ENCODE measurements around the gene HOXC10. TPM values are rescaled to one million over a fixed set of nuclear protein-coding genes. Genes with fewer than 3 reads are reported as not detected.

The HOXC10 gene
- total and polyA plus RNA-seq, 2 donors (not counting 1 experiment from before 2014, with no cell fraction given): not detected

DNA sequence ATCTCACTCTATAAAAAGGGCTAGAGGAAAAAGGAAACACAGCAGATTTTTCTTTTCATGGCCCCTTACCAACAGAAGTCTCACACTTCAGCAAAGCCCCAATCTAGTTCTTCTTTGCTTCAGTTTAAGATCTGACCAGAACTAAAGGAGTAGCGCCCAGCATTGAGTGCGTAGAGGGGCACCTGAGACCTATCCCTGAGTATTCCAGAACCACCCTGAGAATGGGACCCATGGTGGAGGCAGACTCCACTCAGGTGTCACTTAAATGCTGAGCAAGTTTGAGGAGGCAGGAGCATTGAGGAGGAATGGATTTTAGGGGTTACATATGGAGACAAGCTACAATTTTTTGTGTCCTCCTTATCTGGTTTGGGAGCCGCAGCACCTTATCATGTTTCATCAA lies 13.8 kb upstream of the HOXC10 start:
- ChIA-PET POLR2A (no interaction called here), CTCF (interaction anchor here (1.6 kb wide), 1 partner anchor 230 kb away, joined by 5 read pairs; no protein-coding TSS in a partner anchor)
- WGBS (ENCODE audit: insufficient coverage): 100% methylated on average over 1 of the region's 3 CpGs
- no peak overlapping the region for H3K9ac ChIP-seq (ENCODE audit: low read length)
- Mint-ChIP-seq H3K9me3 (ENCODE audit: insufficient read depth) (peaks cover 2% of the 10 kb centered on the region), H3K4me1 (peaks cover 29% of the 10 kb centered on the region), H3K27me3 (peaks cover 92% of the 10 kb centered on the region), H3K4me3 (no peak overlapping the region), H3K27ac (peak overlapping the region; percentile 41)
- H3K27ac ChIP-seq (ENCODE audit: low read length in 2 of 2): no peak overlapping the region
- H3K4me2 ChIP-seq (replicated peaks; ENCODE audit: low read depth, low read length, poor library complexity, severe bottlenecking): no peak overlapping the region
- H3K4me3 ChIP-seq (ENCODE audit: control extremely low read depth in 1 of 5, extremely low read depth in 1 of 5, insufficient read depth in 1 of 5, low read depth in 2 of 5, low read length in 4 of 5): no peak overlapping the region
- H3K4me1 ChIP-seq (ENCODE audit: control insufficient read depth in 2 of 2, insufficient read depth in 2 of 2, low read length in 2 of 2): peaks cover 31 to 57% of the 10 kb centered on the region in 2 donors
- no peaks in the 10 kb centered on the region for H3K79me2 ChIP-seq (ENCODE audit: control insufficient read depth, insufficient read depth, low read length)
- H3K9me3 ChIP-seq (ENCODE audit: control extremely low read depth in 1 of 3, control insufficient read depth in 2 of 3, insufficient read depth in 1 of 3, low read length in 2 of 3): peaks cover 0 to 74% (median 13%) of the 10 kb centered on the region in 3 donors
- DNase-seq: no peak
- no peaks in the 10 kb centered on the region for H3K36me3 ChIP-seq (replicated peaks in 1 of 2; ENCODE audit: control extremely low read depth in 1 of 2, control insufficient read depth in 1 of 2, extremely low read depth in 1 of 2, insufficient read depth in 2 of 2, low read length in 1 of 2)
- H3K27me3 ChIP-seq (replicated peaks in 1 of 4; ENCODE audit: control extremely low read depth in 1 of 4, control insufficient read depth in 3 of 4, insufficient read depth in 4 of 4, low read length in 3 of 4): peaks cover 0 to 99% (median 88%) of the 10 kb centered on the region in 4 experiments
- H4K20me1 ChIP-seq (ENCODE audit: control insufficient read depth, insufficient read depth, low read length, poor library complexity, severe bottlenecking): no peaks in the 10 kb centered on the region
- no peak for TF ChIP-seq EZH2 (IDR thresholded peaks at IDR 0.05; ENCODE audit: borderline replicate concordance, insufficient read depth, low read depth, low read length, poor library complexity, severe bottlenecking)
- TF ChIP-seq, protein P1, sequence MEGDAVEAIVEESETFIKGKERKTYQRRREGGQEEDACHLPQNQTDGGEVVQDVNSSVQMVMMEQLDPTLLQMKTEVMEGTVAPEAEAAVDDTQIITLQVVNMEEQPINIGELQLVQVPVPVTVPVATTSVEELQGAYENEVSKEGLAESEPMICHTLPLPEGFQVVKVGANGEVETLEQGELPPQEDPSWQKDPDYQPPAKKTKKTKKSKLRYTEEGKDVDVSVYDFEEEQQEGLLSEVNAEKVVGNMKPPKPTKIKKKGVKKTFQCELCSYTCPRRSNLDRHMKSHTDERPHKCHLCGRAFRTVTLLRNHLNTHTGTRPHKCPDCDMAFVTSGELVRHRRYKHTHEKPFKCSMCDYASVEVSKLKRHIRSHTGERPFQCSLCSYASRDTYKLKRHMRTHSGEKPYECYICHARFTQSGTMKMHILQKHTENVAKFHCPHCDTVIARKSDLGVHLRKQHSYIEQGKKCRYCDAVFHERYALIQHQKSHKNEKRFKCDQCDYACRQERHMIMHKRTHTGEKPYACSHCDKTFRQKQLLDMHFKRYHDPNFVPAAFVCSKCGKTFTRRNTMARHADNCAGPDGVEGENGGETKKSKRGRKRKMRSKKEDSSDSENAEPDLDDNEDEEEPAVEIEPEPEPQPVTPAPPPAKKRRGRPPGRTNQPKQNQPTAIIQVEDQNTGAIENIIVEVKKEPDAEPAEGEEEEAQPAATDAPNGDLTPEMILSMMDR (IDR thresholded peaks at IDR 0.05): no peak
- intact Hi-C loops (cut with micrococcal nuclease): no loop called here
- H2AFZ ChIP-seq (ENCODE audit: insufficient read depth, low read depth, low read length, poor library complexity, severe bottlenecking): no peak overlapping the region
- no peak for ATAC-seq (ENCODE audit: low read depth)

DNA sequence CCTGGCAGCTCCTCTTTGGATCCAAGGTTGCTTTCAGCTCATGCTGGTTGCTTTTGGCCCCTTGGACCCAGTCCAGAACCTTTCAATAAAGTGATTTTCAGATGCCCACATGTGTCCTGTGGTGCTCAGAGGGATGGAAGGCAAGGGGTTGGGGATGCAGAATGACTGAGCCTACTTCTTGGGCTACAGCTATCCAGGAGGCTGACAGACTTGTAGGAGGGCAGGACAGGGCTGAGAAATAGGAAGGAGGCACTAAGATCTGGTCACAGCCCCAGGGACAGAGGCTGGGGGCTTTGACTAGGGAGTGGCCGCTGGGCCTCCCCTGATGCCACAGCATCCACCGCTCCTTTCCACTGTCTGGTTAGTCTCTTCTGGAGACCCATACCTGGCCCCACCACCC lies 13.3 kb upstream of the HOXC10 start:
- Histone ChIP-seq H3K36me3 (replicated peaks in 1 of 2; ENCODE audit: control extremely low read depth in 1 of 2, control insufficient read depth in 1 of 2, extremely low read depth in 1 of 2, insufficient read depth in 2 of 2, low read length in 1 of 2) (no peaks in the 10 kb centered on the region), H3K27me3 (replicated peaks in 1 of 4; ENCODE audit: control extremely low read depth in 1 of 4, control insufficient read depth in 3 of 4, insufficient read depth in 4 of 4, low read length in 3 of 4) (peaks cover 0 to 99% (median 88%) of the 10 kb centered on the region in 4 experiments), H3K4me2 (replicated peaks; ENCODE audit: low read depth, low read length, poor library complexity, severe bottlenecking) (no peak overlapping the region), H3K9me3 (ENCODE audit: control extremely low read depth in 1 of 3, control insufficient read depth in 2 of 3, insufficient read depth in 1 of 3, low read length in 2 of 3) (peaks cover 0 to 74% (median 13%) of the 10 kb centered on the region in 3 donors), H3K9ac (ENCODE audit: low read length) (no peak overlapping the region), H3K4me3 (ENCODE audit: control extremely low read depth in 1 of 5, extremely low read depth in 1 of 5, insufficient read depth in 1 of 5, low read depth in 2 of 5, low read length in 4 of 5) (no peak overlapping the region), H3K79me2 (ENCODE audit: control insufficient read depth, insufficient read depth, low read length) (no peaks in the 10 kb centered on the region), H2AFZ (ENCODE audit: insufficient read depth, low read depth, low read length, poor library complexity, severe bottlenecking) (no peak overlapping the region), H4K20me1 (ENCODE audit: control insufficient read depth, insufficient read depth, low read length, poor library complexity, severe bottlenecking) (no peaks in the 10 kb centered on the region), H3K4me1 (ENCODE audit: control insufficient read depth in 2 of 2, insufficient read depth in 2 of 2, low read length in 2 of 2) (peaks cover 25 to 56% of the 10 kb centered on the region in 2 donors), H3K27ac (ENCODE audit: low read length in 2 of 2) (no peak overlapping the region)
- ATAC-seq (ENCODE audit: low read depth): no peak
- ChIA-PET CTCF (interaction anchor here (1.3 to 1.6 kb wide), 2 partner anchors 44 to 229 kb away, joined by 3 to 5 read pairs; no protein-coding TSS in a partner anchor), POLR2A (no interaction called here)
- no peak for DNase-seq
- TF ChIP-seq, protein P1 (IDR thresholded peaks at IDR 0.05): no peak
- no peak for TF ChIP-seq EZH2 (IDR thresholded peaks at IDR 0.05; ENCODE audit: borderline replicate concordance, insufficient read depth, low read depth, low read length, poor library complexity, severe bottlenecking)
- intact Hi-C loops (cut with micrococcal nuclease): no loop called here
- no peak overlapping the region for H3K27ac Mint-ChIP-seq
- H3K27me3 Mint-ChIP-seq: peaks cover 88% of the 10 kb centered on the region
- 39% methylated on average over 2 of the region's 2 CpGs for WGBS (ENCODE audit: insufficient coverage)
- H3K9me3 Mint-ChIP-seq (ENCODE audit: insufficient read depth): peaks cover 2% of the 10 kb centered on the region
- no peak overlapping the region for H3K4me3 Mint-ChIP-seq
- peaks cover 24% of the 10 kb centered on the region for H3K4me1 Mint-ChIP-seq
